Omental fat pad (tissue), 4 donors: ENCODE results near the gene SLFN13. TPM values are rescaled to one million over a fixed set of nuclear protein-coding genes. Genes with fewer than 3 reads are reported as not detected.
"Not testable (repeated sequence)": the region's sequence is repeated elsewhere in the genome, so short reads cannot be mapped to it uniquely, and the experiment has no call there.

Source experiments
- ATAC-seq: fragments of 150-250 bp; one replicate; pipeline ENCODE4 v1.9.1; 2016; ENCODE audit warnings: mild to moderate bottlenecking, moderate library complexity; ENCODE audit not compliant: low FRiP score
- DNase-seq: peaks from one replicate; pipeline ENCODE4 v3.0.0-alpha.2; 2019; ENCODE audit warnings: low spot score
- CTCF ChIP-seq, 3 donors: fragments of 450-650 bp; IDR thresholded peaks; one replicate each; pipeline ENCODE4 v1.5.1; 2016 to 2017; ENCODE audit warnings: antibody characterized with exemption in 3 of 3, mild to moderate bottlenecking in 3 of 3, moderate library complexity in 2 of 3
- total RNA-seq, 4 donors: library from RNA; depleted of rRNA; stranded (reverse); fragments of >200 nt; gene quantifications; one replicate each; pipeline ENCODE4 v1.1.0, GENCODE V29; 2016

Gene SLFN13
- total RNA-seq, 4 donors from 2014 or later = 5.9 to 20.3 (median 7.4) TPM

- TF ChIP-seq CTCF (IDR thresholded peaks at IDR 0.05) = no peak
- DNase-seq (peak; percentile 62), ATAC-seq (peak; percentile 92)
Measured at GRCh38 chr17:35433075-35433894, 15.3 kb downstream of the SLFN13 start.

GRCh38 chr17:35432176-35433074, 16.1 kb downstream of the SLFN13 start, which contains the start of gene SLFN12:
Gene SLFN12, minus strand, starts transcription at chr17:35432500. Its CDS starts 9,472 bp downstream, at chr17:35423028.
- no peak for DNase-seq
- ATAC-seq = peak; percentile 86
- no peak for TF ChIP-seq CTCF (IDR thresholded peaks at IDR 0.05)

- DNase-seq = no peak
- no peak for TF ChIP-seq CTCF (IDR thresholded peaks at IDR 0.05)
- ATAC-seq = no peak
Measured at GRCh38 chr17:35429702-35430101, 18.9 kb downstream of the SLFN13 start.

- no peak for DNase-seq
- TF ChIP-seq CTCF (IDR thresholded peaks at IDR 0.05) = no peak
Measured at GRCh38 chr17:35428229-35428628, 20.3 kb downstream of the SLFN13 start.

GRCh38 chr17:35423761-35424160, 24.8 kb downstream of the SLFN13 start:
- ATAC-seq (no peak), DNase-seq (no peak)
- TF ChIP-seq CTCF (IDR thresholded peaks at IDR 0.05) = no peak

More at GRCh38 chr17:35428229-35428628, 20.3 kb downstream of the SLFN13 start:
- ATAC-seq = no peak

- not testable (repeated sequence) for ATAC-seq, DNase-seq
Measured at GRCh38 chr17:35421069-35421468, 27.5 kb downstream of the SLFN13 start.

- DNase-seq (no peak), ATAC-seq (no peak)
- TF ChIP-seq CTCF (IDR thresholded peaks at IDR 0.05) = no peak
Measured at GRCh38 chr17:35416659-35417058, 31.9 kb downstream of the SLFN13 start.

- DNase-seq, ATAC-seq: not testable (repeated sequence)
Measured at GRCh38 chr17:35414707-35415106, 33.9 kb downstream of the SLFN13 start.
